AG09319 (cell line): ENCODE results near the gene RELL1.
A peak's percentile ranks its signal among the peaks of the same experiment; 100 is the strongest.

Experiments used
- DNase-seq: peaks from one replicate; pipeline ENCODE4 v3.0.0-alpha.2; 2010; ENCODE audit warnings: low read depth; ENCODE audit errors: extremely low read depth
- CTCF ChIP-seq: IDR thresholded peaks from 2 replicates; pipeline ENCODE4 v1.5.1; 2011; ENCODE audit warnings: low read depth, mild to moderate bottlenecking, inconsistent platforms, low read length, moderate library complexity

RELL1 gene

GRCh38 chr4:37664696-37665095 is 21.5 kb downstream of the RELL1 start:
- no peak for DNase-seq
- no peak for TF ChIP-seq CTCF

GRCh38 chr4:37663552-37663951 is 22.6 kb downstream of the RELL1 start:
- no peak for TF ChIP-seq CTCF
- no peak for DNase-seq

- TF ChIP-seq CTCF = no peak
- DNase-seq = no peak
Measured at GRCh38 chr4:37662861-37663390, 23.2 kb downstream of the RELL1 start.

GRCh38 chr4:37662251-37662650 is 23.9 kb downstream of the RELL1 start:
- no peak for TF ChIP-seq CTCF
- DNase-seq = no peak

GRCh38 chr4:37661772-37662171 is 24.4 kb downstream of the RELL1 start:
- peak; percentile 34 for DNase-seq

GRCh38 chr4:37659696-37660095 is 26.5 kb downstream of the RELL1 start:
- no peak for TF ChIP-seq CTCF
- no peak for DNase-seq

More at GRCh38 chr4:37661772-37662171, 24.4 kb downstream of the RELL1 start:
- TF ChIP-seq CTCF = no peak

GRCh38 chr4:37656649-37657048 is 29.5 kb downstream of the RELL1 start:
- no peak for DNase-seq
- no peak for TF ChIP-seq CTCF
